H1 (cell line): ENCODE measurements around the gene SEC61A1. TPM values are rescaled to one million over a fixed set of nuclear protein-coding genes. Genes with fewer than 3 reads are reported as not detected.

ENCODE experiments used
- CTCF ChIA-PET: fragments of 300-600 bp; sonication (Branson Sonifier 250); formaldehyde crosslinking; loops from one replicate; lab custom pipeline; 2021; ENCODE audit not compliant: partially characterized antibody; lab: Charles Lee
- POLR2A ChIA-PET: fragments of 300-600 bp; sonication (Branson Sonifier 250); formaldehyde crosslinking; loops from one replicate; lab custom pipeline; 2021; ENCODE audit warnings: inconsistent platforms; ENCODE audit not compliant: partially characterized antibody; lab: Charles Lee
- DNase-seq, 2 experiments: peaks; one replicate each; pipeline versions ENCODE4 v3.0.0 to v3.0.0-alpha.2; 2010 to 2022; ENCODE audit warnings: low spot score in 2 of 2, low read depth in 1 of 2, mixed read lengths in 1 of 2
- FAIRE-seq: peaks from 2 replicates; lab custom pipeline; 2011; peaks lifted over from hg19 to GRCh38; lab: Jason Lieb, UNC
- H2AFZ ChIP-seq: 2 replicates; pipeline ENCODE4 v1.8.1; 2012; ENCODE audit warnings: low read length, inconsistent platforms
- H2AK5ac ChIP-seq: 2 replicates; pipeline ENCODE4 v1.6.1; 2013; ENCODE audit warnings: low read depth, low read length
- H2BK120ac ChIP-seq: replicated peaks from 2 replicates; pipeline ENCODE3; 2013; ENCODE audit warnings: low read depth, low read length, inconsistent platforms
- H2BK12ac ChIP-seq: 2 replicates; pipeline ENCODE4 v1.6.1; 2013; ENCODE audit warnings: low read depth, low read length
- H2BK15ac ChIP-seq: 2 replicates; pipeline ENCODE4 v1.6.1; 2013; ENCODE audit warnings: low read length
- H2BK20ac ChIP-seq: 2 replicates; pipeline ENCODE4 v1.6.1; 2013; ENCODE audit warnings: low read length
- H2BK5ac ChIP-seq: 2 replicates; pipeline ENCODE4 v1.6.1; 2013; ENCODE audit warnings: low read depth, low read length
- H3K14ac ChIP-seq: 2 replicates; pipeline ENCODE4 v1.6.1; 2013; ENCODE audit warnings: inconsistent platforms; ENCODE audit not compliant: insufficient read length
- H3K18ac ChIP-seq: 2 replicates; pipeline ENCODE4 v1.6.1; 2013; ENCODE audit warnings: low read length; ENCODE audit errors: extremely low read depth
- H3K23ac ChIP-seq: 2 replicates; pipeline ENCODE4 v1.6.1; 2013; ENCODE audit warnings: inconsistent platforms; ENCODE audit not compliant: insufficient read length
- H3K23me2 ChIP-seq: 2 replicates; pipeline ENCODE4 v1.6.1; 2013; ENCODE audit warnings: low read depth, low read length
- H3K27ac ChIP-seq: 2 replicates; pipeline ENCODE4 v1.6.1; 2011; ENCODE audit warnings: low read depth, low read length, inconsistent platforms
- H3K27me3 ChIP-seq, 4 experiments: replicated peaks in 1 of 4; 1 replicate in 1 of 4; 2 replicates in 3 of 4; pipeline versions ENCODE4 v1.6.1 to v1.8.1; 2011 to 2013; ENCODE audit warnings: low read length in 3 of 4, mild to moderate bottlenecking in 3 of 4, inconsistent platforms in 2 of 4, mixed read lengths in 2 of 4, moderate library complexity in 1 of 4; ENCODE audit not compliant: control insufficient read depth in 3 of 4, insufficient read depth in 3 of 4; ENCODE audit errors: extremely low read depth in 1 of 4
- H3K36me3 ChIP-seq, 4 experiments: 2 replicates each; pipeline versions ENCODE4 v1.6.1 to v1.8.1; 2011 to 2013; ENCODE audit warnings: mild to moderate bottlenecking in 4 of 4, low read length in 3 of 4, moderate library complexity in 2 of 4, control low read depth in 1 of 4, inconsistent platforms in 1 of 4; ENCODE audit not compliant: insufficient read depth in 4 of 4, control insufficient read depth in 2 of 4
- H3K4ac ChIP-seq: replicated peaks from 2 replicates; pipeline ENCODE3; 2013; ENCODE audit warnings: low read length, low read depth, mixed read lengths, inconsistent platforms; ENCODE audit not compliant: insufficient read length
- H3K4me1 ChIP-seq, 4 experiments: replicated peaks in 1 of 4; 1 replicate in 1 of 4; 2 replicates in 3 of 4; pipeline versions ENCODE4 v1.6.1 to v1.8.1; 2011 to 2013; ENCODE audit warnings: low read length in 3 of 4, inconsistent platforms in 2 of 4, mixed read lengths in 1 of 4; ENCODE audit not compliant: insufficient read depth in 4 of 4, control insufficient read depth in 3 of 4
- H3K4me2 ChIP-seq, 2 experiments: 2 replicates each; pipeline versions ENCODE4 v1.6.1 to v1.8.1; 2011 to 2013; ENCODE audit warnings: low read depth in 2 of 2, low read length in 2 of 2, control low read depth in 1 of 2, inconsistent platforms in 1 of 2, mild to moderate bottlenecking in 1 of 2; ENCODE audit not compliant: insufficient read depth in 1 of 2
- H3K4me3 ChIP-seq, 4 experiments: fragments of 200-600, 300-600 bp in 1 of 4; sonication (generic), shearing (Covaris generic), sonication (Bioruptor Twin) in 1 of 4; 2 replicates each; pipeline versions ENCODE4 v1.5.1 to v1.8.1; 2011 to 2016; ENCODE audit warnings: low read length in 4 of 4, low read depth in 3 of 4, control low read depth in 2 of 4, inconsistent platforms in 2 of 4, mild to moderate bottlenecking in 2 of 4, mixed read lengths in 1 of 4, moderate library complexity in 1 of 4; ENCODE audit not compliant: insufficient read depth in 2 of 4; ENCODE audit errors: extremely low read depth in 1 of 4
- H3K56ac ChIP-seq: replicated peaks from 2 replicates; pipeline ENCODE3; 2013; ENCODE audit warnings: low read depth, mild to moderate bottlenecking, mixed read lengths, low read length, inconsistent platforms; ENCODE audit not compliant: insufficient read length
- H3K79me1 ChIP-seq: 2 replicates; pipeline ENCODE4 v1.6.1; 2013; ENCODE audit warnings: low read depth, low read length, control low read depth
- H3K79me2 ChIP-seq, 2 experiments: 2 replicates each; pipeline versions ENCODE4 v1.6.1 to v1.8.1; 2012 to 2013; ENCODE audit warnings: low read length in 2 of 2, mild to moderate bottlenecking in 2 of 2, inconsistent platforms in 1 of 2; ENCODE audit not compliant: insufficient read depth in 2 of 2, control insufficient read depth in 1 of 2
- H3K9ac ChIP-seq, 4 experiments: replicated peaks in 1 of 4; 1 replicate in 1 of 4; 2 replicates in 3 of 4; pipeline versions ENCODE4 v1.6.1 to v1.8.1; 2011 to 2013; ENCODE audit warnings: low read depth in 3 of 4, low read length in 3 of 4, control low read depth in 2 of 4, mild to moderate bottlenecking in 2 of 4, moderate library complexity in 2 of 4, inconsistent platforms in 1 of 4; ENCODE audit errors: extremely low read depth in 1 of 4
- H3K9me3 ChIP-seq, 2 experiments: 2 replicates each; pipeline versions ENCODE4 v1.6.1 to v1.8.1; 2012 to 2013; ENCODE audit warnings: mild to moderate bottlenecking in 2 of 2, moderate library complexity in 2 of 2, control low read depth in 1 of 2, inconsistent platforms in 1 of 2, low read depth in 1 of 2, low read length in 1 of 2, mixed read lengths in 1 of 2; ENCODE audit not compliant: insufficient read depth in 2 of 2
- H4K20me1 ChIP-seq, 2 experiments: replicated peaks in 1 of 2; 2 replicates each; pipeline versions ENCODE3 to v1.8.1; 2011 to 2013; ENCODE audit warnings: inconsistent platforms in 2 of 2, low read length in 2 of 2, mild to moderate bottlenecking in 1 of 2; ENCODE audit not compliant: insufficient read depth in 2 of 2, control insufficient read depth in 1 of 2
- H4K5ac ChIP-seq: 2 replicates; pipeline ENCODE4 v1.6.1; 2013; ENCODE audit warnings: low read length, low read depth, mixed read lengths, inconsistent platforms; ENCODE audit not compliant: insufficient read length
- H4K8ac ChIP-seq: 2 replicates; pipeline ENCODE4 v1.8.0; 2013; ENCODE audit warnings: mild to moderate bottlenecking, moderate library complexity, low read length, inconsistent platforms; ENCODE audit not compliant: insufficient read depth; ENCODE audit errors: extremely low read depth
- H4K91ac ChIP-seq: replicated peaks from 2 replicates; pipeline ENCODE3; 2013; ENCODE audit warnings: low read length, mixed read lengths, inconsistent platforms; ENCODE audit not compliant: insufficient read length
- CBX5 ChIP-seq: fragments of 300-800, 300-1000 bp; sonication (generic); IDR thresholded peaks from 2 replicates; pipeline ENCODE4 v1.7.1; 2016; ENCODE audit warnings: antibody characterized with exemption, low read length, low read depth
- CHD2 ChIP-seq: IDR thresholded peaks from 2 replicates; pipeline ENCODE4 v1.6.1; 2012; ENCODE audit warnings: low read length, improper control_type of control experiment
- CREB1 ChIP-seq: IDR thresholded peaks from 2 replicates; pipeline ENCODE4 v1.6.1; 2012; ENCODE audit warnings: inconsistent platforms
- GABPA ChIP-seq: IDR thresholded peaks from 2 replicates; pipeline ENCODE4 v1.6.1; 2011; ENCODE audit warnings: mild to moderate bottlenecking, low read length, moderate library complexity, borderline replicate concordance; ENCODE audit not compliant: insufficient read depth
- PHF8 ChIP-seq: fragments of 200-600 bp; sonication (generic); conservative IDR thresholded peaks from 2 replicates; pipeline ENCODE4 v1.7.1; 2012; ENCODE audit warnings: low read depth, mild to moderate bottlenecking, inconsistent platforms, low read length, moderate library complexity
- POLR2AphosphoS5 ChIP-seq: IDR thresholded peaks from 2 replicates; pipeline ENCODE4 v1.6.1; 2011; ENCODE audit warnings: low read depth, low read length
- POU5F1 ChIP-seq: IDR thresholded peaks from 2 replicates; pipeline ENCODE4 v1.6.1; 2011; ENCODE audit warnings: low read depth, mild to moderate bottlenecking, low read length, moderate library complexity
- TAF1 ChIP-seq: IDR thresholded peaks from 2 replicates; pipeline ENCODE4 v1.6.1; 2011; ENCODE audit warnings: mild to moderate bottlenecking, low read depth, low read length
- TAF7 ChIP-seq: optimal IDR thresholded peaks from 2 replicates; pipeline ENCODE3; 2011; ENCODE audit warnings: low read depth, mild to moderate bottlenecking, inconsistent platforms, low read length, moderate library complexity, borderline replicate concordance
- TCF12 ChIP-seq: IDR thresholded peaks from 2 replicates; pipeline ENCODE4 v1.6.1; 2011; ENCODE audit warnings: low read depth, mild to moderate bottlenecking, low read length
- WGBS, 2 experiments: shearing (Covaris generic) in 1 of 2; methylation state at CpG; one replicate each; pipeline versions ENCODE4 v1.1.6 to v1.1.7; 2013 to 2015; ENCODE audit warnings: low lambda C conversion rate in 2 of 2, mixed read lengths in 2 of 2, inconsistent platforms in 1 of 2, low coverage in 1 of 2, missing lambda C conversion rate in 1 of 2; ENCODE audit not compliant: insufficient replicate concordance in 2 of 2, insufficient coverage in 1 of 2, insufficient read length in 1 of 2; ENCODE audit errors: extremely low coverage in 1 of 2, missing lambda C conversion rate in 1 of 2; 5-methylcytosine and 5-hydroxymethylcytosine counted together
- polyA plus RNA-seq, 7 experiments: library from polyadenylated mRNA; depleted of rRNA in 3 of 7; stranded (reverse) in 5 of 7; unstranded in 2 of 7; fragments of >200 nt in 5 of 7; fragments of 200-250 nt in 2 of 7; gene quantifications; 1 replicate in 5 of 7; 2 replicates in 1 of 7; 4 replicates in 1 of 7; pipeline versions ENCODE4 v1.2.1 to v1.2.3, GENCODE V29; 2011 to 2013; ENCODE audit warnings: missing spikeins in 2 of 7, mixed read lengths in 2 of 7
- total RNA-seq: library from RNA; stranded (reverse); fragmentation: NEBNext Ultra II Directional; extraction: Animal tissue kit (Norgen Biotek cat#: 25700); gene quantifications from 2 replicates; pipeline ENCODE4 v1.2.1, GENCODE V29; 2021

Gene SEC61A1
- total and polyA plus RNA-seq, 2 of the 8 experiments (the other 6 are each of a cell fraction or from before 2014, with no cell fraction given): 133 to 165 TPM

- no peak overlapping the region for H2BK120ac ChIP-seq
- CTCF ChIA-PET: interaction anchor here (0.8 to 1.1 kb wide), 3 partner anchors 19 to 46 kb away, joined by 3 read pairs; no protein-coding TSS in a partner anchor
- H2BK20ac ChIP-seq: no peak overlapping the region
- H2BK15ac ChIP-seq: no peak overlapping the region
- no peak overlapping the region for H3K27ac ChIP-seq
- H3K79me1 ChIP-seq: peaks cover 7% of the 10 kb centered on the region
- no peak overlapping the region for H3K14ac ChIP-seq
- no peak overlapping the region for H3K4ac ChIP-seq
- no peak overlapping the region for H2BK5ac ChIP-seq
- no peak overlapping the region for H4K8ac ChIP-seq
- no peaks in the 10 kb centered on the region for H3K23me2 ChIP-seq
- no peak overlapping the region for H4K5ac ChIP-seq
- H2BK12ac ChIP-seq: no peak overlapping the region
- no peak overlapping the region for H3K4me2 ChIP-seq
- H3K9me3 ChIP-seq: no peaks in the 10 kb centered on the region
- no peak overlapping the region for H3K23ac ChIP-seq
- POLR2A ChIA-PET: interaction anchor here (0.7 kb wide), 1 partner anchor 9 kb away, joined by 3 read pairs; no protein-coding TSS in a partner anchor
- WGBS, 2 experiments: 85% methylated on average over 9 of the region's 9 CpGs; no CpG with 5 or more reads in 1 of the 2 experiments
- H3K79me2 ChIP-seq: peaks cover 0 to 61% of the 10 kb centered on the region in 2 experiments; a peak in 2 of 4 replicates
- H3K9ac ChIP-seq: no peak overlapping the region
- no peak overlapping the region for H3K4me3 ChIP-seq
- H3K56ac ChIP-seq: no peak overlapping the region
- DNase-seq (no peak), FAIRE-seq (no peak)
- H2AFZ ChIP-seq: no peak overlapping the region
- H2AK5ac ChIP-seq: no peak overlapping the region
- no peak overlapping the region for H4K91ac ChIP-seq
- H3K36me3 ChIP-seq: peaks cover 21 to 72% (median 54%) of the 10 kb centered on the region in 4 experiments
- H4K20me1 ChIP-seq: peaks cover 6 to 9% of the 10 kb centered on the region in 2 experiments
- H3K27me3 ChIP-seq: no peaks in the 10 kb centered on the region
- no peak overlapping the region for H3K18ac ChIP-seq
- H3K4me1 ChIP-seq: no peaks in the 10 kb centered on the region; a peak in 1 of 7 replicates
- TF ChIP-seq CBX5 (no peak), POU5F1 (no peak), CHD2 (no peak), TCF12 (no peak), TAF1 (no peak), TAF7 (no peak), POLR2AphosphoS5 (no peak), PHF8 (no peak), GABPA (no peak), CREB1 (no peak)
Measured at GRCh38 chr3:128113817-128114794, 61.9 kb downstream of the SEC61A1 start.
